ENCODE results near the gene MIEF2.

Gene MIEF2

DNA sequence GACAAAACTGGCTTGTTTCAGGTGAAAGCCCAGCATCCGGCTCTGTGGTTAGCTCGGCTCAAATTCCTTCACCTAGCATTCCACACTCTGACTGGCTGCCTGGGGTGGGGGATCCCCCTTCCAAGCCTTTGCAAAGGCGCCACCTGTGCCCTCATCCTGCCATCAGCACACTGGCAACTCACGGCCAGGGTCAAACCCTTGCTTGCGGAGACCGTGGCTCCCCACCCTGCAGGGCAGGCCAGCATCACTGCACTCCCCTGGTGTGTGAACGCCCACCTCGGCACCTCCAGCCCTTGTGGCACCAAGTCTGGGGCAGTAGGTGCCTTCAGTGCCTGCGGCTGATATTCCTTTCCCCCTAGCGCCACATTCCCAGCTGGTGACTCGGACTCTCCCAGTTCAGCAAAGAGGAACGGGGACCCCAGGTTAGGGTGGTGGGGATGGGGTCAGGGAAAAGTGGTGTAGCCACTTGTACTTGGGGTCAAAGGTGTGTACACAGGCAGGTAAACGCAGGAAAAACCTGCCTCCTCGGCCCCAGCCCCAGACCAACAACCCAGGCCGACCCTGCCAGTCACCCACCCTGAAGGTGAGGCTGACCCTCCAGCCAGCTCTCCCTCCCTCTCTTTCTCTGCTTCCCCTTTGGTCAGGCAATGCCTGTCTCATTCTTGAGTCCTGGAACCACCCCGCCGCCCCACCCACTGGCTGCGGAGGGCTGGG lies 3.0 kb upstream of the MIEF2 start:
- TF ChIP-seq, protein P1, sequence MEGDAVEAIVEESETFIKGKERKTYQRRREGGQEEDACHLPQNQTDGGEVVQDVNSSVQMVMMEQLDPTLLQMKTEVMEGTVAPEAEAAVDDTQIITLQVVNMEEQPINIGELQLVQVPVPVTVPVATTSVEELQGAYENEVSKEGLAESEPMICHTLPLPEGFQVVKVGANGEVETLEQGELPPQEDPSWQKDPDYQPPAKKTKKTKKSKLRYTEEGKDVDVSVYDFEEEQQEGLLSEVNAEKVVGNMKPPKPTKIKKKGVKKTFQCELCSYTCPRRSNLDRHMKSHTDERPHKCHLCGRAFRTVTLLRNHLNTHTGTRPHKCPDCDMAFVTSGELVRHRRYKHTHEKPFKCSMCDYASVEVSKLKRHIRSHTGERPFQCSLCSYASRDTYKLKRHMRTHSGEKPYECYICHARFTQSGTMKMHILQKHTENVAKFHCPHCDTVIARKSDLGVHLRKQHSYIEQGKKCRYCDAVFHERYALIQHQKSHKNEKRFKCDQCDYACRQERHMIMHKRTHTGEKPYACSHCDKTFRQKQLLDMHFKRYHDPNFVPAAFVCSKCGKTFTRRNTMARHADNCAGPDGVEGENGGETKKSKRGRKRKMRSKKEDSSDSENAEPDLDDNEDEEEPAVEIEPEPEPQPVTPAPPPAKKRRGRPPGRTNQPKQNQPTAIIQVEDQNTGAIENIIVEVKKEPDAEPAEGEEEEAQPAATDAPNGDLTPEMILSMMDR (conservative IDR thresholded peaks at IDR 0.05): no peak
- TF ChIP-seq ZFX (IDR thresholded peaks at IDR 0.05): no peak
- peak overlapping the region; percentile 95 for H3K27ac ChIP-seq

- peak overlapping the region; percentile 95 for H3K27ac ChIP-seq
- TF ChIP-seq, protein P1 (conservative IDR thresholded peaks at IDR 0.05): no peak
- TF ChIP-seq ZFX (IDR thresholded peaks at IDR 0.05): no peak
Measured at GRCh38 chr17:18257982-18258355, 2.5 kb upstream of the MIEF2 start.

DNA sequence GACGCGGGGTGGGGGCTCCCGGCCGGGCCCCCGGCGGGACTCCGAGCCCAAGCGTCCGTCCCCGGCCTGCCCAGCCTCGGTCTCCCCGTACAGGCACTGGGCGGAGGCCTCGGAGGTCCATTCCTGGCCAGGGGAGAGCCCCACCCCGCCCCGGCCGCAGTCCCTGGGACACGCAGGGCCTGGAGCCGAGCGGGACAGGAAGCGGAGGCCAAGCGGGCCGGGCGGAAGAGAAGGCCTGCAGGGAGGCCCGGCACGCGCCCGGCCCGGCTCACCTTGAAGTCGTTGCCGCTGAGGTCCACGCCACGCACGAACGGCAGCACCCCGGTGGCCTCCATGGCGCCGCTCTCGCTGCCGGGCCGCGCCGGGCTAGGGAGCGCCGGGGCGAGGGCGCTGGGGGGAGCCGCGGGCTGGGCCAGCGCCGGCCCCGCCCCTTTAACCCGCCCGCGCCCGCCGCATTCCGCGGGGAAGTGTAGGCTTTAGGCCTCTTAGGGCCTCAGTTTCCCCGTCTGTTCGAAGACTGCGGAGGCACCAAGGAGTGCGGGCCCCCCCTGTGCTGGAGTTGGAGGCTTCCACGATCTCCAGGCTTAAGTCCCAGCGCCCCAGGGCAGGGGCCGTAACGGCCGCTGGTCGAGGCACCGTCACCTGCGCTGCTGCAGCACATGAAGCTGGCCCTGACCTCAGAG lies 2.0 kb upstream of the MIEF2 start, which contains the start of gene FLII:
Gene FLII, minus strand, starts transcription at position 383 of the 683 bp plus-strand sequence. Its CDS starts 48 bp downstream, at position 335.
- peak; percentile 98 for TF ChIP-seq ZFX (IDR thresholded peaks at IDR 0.05)
- TF ChIP-seq, protein P1 (conservative IDR thresholded peaks at IDR 0.05): no peak
- H3K27ac ChIP-seq: peak within 1 kb of the TSS; percentile 95

DNA sequence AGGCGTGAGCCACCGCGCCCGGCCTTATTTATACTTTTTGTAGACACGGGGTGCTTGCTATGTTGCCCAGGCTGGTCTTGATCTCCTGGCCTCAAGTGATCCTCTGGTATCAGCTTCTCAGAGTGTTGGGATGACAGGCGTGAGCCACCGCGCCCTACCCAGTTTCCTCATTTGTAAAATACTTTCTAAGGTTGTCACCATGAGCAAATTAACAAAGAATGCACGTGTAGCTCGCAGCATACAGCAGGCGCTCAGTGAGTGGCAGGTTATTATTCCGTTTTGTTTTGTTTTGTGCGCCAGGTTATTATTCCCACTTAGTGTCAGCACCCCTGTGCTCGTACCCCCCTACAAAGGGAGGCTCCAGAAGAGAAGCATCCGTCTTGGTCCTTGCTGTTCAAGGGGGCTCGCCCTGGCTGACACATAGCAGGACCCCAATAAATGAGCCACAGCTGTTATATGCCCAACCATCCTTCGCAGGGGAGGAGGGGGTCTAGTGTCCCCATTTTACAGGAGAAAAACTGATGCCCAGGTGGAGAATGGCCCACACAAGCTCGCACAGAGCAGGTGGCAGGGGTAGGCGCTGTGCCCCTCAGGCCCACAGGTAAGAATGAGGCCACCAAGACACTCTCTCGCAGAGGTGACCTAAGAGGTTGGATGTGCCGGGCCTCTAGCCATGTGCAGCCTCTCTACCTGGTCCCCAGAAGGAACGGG lies 686 bp upstream of the MIEF2 start:
- H3K27ac ChIP-seq: peak overlapping the region; percentile 89
- TF ChIP-seq, protein P1 (conservative IDR thresholded peaks at IDR 0.05): no peak
- TF ChIP-seq ZFX (IDR thresholded peaks at IDR 0.05): no peak

- TF ChIP-seq, protein P1 (conservative IDR thresholded peaks at IDR 0.05): no peak
- TF ChIP-seq ZFX (IDR thresholded peaks at IDR 0.05): peak; percentile 52; the same call in 1 of the 2 replicates
- peak overlapping the region; percentile 89 for H3K27ac ChIP-seq
Measured at GRCh38 chr17:18261146-18261515, 669 bp downstream of the MIEF2 start.

DNA sequence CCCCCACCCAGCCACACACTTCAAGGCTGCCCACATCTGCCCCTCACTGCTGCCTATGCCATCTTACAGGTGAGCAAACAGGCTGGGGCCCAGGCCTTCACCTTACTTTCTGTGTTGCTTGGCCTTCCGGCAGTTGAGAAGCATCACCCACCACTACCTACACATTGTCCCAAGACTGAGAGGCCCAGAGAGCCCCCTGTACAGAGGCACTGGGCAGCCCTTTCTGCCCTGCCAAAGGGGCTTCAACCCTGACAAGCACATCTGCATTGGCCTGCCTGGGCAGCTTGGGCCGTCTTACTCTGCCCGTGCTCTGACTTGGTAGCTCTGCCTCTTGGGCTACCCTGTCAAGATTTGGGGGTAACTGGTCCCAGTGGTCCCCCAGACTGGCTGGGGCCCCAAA lies 1.2 kb downstream of the MIEF2 start:
- H3K27ac ChIP-seq: peak overlapping the region; percentile 89
- TF ChIP-seq, protein P1 (conservative IDR thresholded peaks at IDR 0.05): no peak

DNA sequence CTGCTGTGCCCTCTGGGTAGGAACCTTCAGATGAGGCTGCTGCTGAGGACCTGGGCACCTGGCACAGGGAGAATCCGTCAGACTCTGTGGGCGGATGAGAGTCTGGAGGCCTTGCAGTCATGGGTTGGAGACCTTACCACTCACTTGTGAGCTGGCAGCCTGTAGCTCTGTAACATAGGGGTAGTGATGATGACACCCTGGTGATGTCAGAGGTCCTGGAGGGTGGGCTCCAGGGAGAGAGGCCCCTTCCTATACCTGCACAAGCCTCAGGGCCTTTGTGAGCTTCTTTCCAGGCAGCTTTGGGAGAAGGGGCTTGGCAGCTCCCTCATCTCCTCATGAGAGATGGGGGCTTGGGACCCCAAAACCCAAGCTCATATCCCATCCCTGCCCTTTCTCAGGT lies 1.6 kb downstream of the MIEF2 start:
- H3K27ac ChIP-seq: peak overlapping the region; percentile 89; the same call in 1 of the 2 replicates

More for the DNA sequence above, 1.6 kb downstream of the MIEF2 start:
- TF ChIP-seq, protein P1 (conservative IDR thresholded peaks at IDR 0.05): no peak
- TF ChIP-seq ZFX (IDR thresholded peaks at IDR 0.05): no peak
